ENCODE data around the gene CEP78.

DNA sequence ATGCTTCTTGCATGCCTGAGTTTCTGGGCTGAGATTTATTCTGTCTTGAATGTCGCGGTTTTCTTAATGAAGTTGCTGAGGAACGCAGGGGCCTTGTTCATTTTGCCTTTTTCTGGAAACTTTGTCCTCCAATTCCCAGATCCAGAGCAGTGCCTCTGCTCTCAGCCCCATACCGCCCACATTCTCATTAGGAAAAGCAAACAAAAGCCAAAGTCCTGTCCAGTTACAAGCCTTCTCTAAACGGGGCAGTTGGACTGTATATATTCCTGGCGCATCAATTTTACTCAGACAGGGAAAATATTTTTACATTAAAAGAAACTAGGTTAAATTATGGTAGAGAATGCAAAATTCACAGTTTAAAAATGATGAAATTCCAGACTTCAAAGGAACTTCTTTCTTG, 59.9 kb downstream of the CEP78 start:
- no peak for TF ChIP-seq CTCF (IDR thresholded peaks at IDR 0.05)
- no peak for TF ChIP-seq POLR2AphosphoS5 (IDR thresholded peaks at IDR 0.05)
- TF ChIP-seq POLR2A (IDR thresholded peaks at IDR 0.05) = no peak
